ENCODE data around the gene TTC3. TPM values are rescaled to one million over a fixed set of nuclear protein-coding genes. Genes with fewer than 3 reads are reported as not detected.

Gene TTC3
- polyA plus RNA-seq, 2 donors, result 16.9 to 17.4 TPM

DNA sequence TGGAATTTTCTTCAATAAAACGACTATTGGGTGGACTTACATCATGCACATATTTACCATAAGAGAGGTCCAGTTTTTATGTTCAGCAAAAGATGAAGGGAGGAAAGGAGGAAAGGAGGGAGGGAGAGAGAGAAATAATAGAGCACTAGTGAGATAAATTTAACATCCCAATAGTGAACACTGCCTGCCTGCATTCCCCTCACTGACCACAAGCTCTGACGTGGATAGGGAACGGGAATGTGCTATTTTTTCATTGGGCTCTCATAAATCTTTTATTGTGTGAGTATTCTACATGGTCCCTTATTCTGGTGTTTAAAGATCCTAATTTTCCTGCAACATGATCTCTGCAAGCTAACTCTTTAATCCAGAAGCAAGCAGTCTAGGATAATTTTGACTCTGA lies 82.1 kb downstream of the TTC3 start:
- Histone ChIP-seq H3K36me3 (ENCODE audit: control insufficient read depth in 2 of 2, insufficient read depth in 2 of 2, low read length in 1 of 2) (peaks cover 3 to 5% of the 10 kb centered on the region in 2 donors), H3K4me3 (ENCODE audit: low read depth in 1 of 2, low read length in 2 of 2) (no peak overlapping the region), H3K27me3 (ENCODE audit: control insufficient read depth in 1 of 2, insufficient read depth in 2 of 2, low read length in 2 of 2) (no peaks in the 10 kb centered on the region), H3K27ac (ENCODE audit: low read depth in 2 of 2, low read length in 1 of 2) (no peak overlapping the region), H3K4me1 (ENCODE audit: control insufficient read depth in 2 of 2, insufficient read depth in 2 of 2, low read length in 1 of 2) (no peaks in the 10 kb centered on the region), H3K9me3 (ENCODE audit: control insufficient read depth in 2 of 2, insufficient read depth in 1 of 2, low read depth in 1 of 2, low read length in 1 of 2) (no peaks in the 10 kb centered on the region)
- 78 to 83% methylated on average over 3 of the region's 3 CpGs for WGBS, 2 donors

DNA sequence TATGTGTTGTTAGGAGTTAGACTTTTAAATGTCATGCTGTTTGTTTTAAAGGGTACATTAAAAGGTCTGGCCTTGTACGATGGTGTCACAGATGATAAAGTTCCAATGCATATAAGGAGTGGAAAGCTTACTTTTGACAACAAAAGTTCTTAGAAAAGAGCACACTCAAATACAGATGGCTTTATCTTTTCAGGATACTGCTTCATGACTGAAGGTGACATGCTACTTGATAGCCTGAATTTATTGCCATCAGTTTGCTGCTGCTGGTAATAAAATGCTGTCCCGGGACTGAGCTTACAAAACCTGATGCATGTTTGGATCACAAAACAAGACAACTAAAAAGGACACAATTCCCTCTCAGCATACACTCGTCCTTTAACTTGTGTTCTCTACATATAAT lies 84.9 kb downstream of the TTC3 start:
- Histone ChIP-seq H3K4me1 (ENCODE audit: control insufficient read depth in 2 of 2, insufficient read depth in 2 of 2, low read length in 1 of 2) (no peaks in the 10 kb centered on the region), H3K9me3 (ENCODE audit: control insufficient read depth in 2 of 2, insufficient read depth in 1 of 2, low read depth in 1 of 2, low read length in 1 of 2) (no peaks in the 10 kb centered on the region), H3K36me3 (ENCODE audit: control insufficient read depth in 2 of 2, insufficient read depth in 2 of 2, low read length in 1 of 2) (peaks cover 3 to 5% of the 10 kb centered on the region in 2 donors), H3K4me3 (ENCODE audit: low read depth in 1 of 2, low read length in 2 of 2) (no peak overlapping the region), H3K27ac (ENCODE audit: low read depth in 2 of 2, low read length in 1 of 2) (no peak overlapping the region), H3K27me3 (ENCODE audit: control insufficient read depth in 1 of 2, insufficient read depth in 2 of 2, low read length in 2 of 2) (no peaks in the 10 kb centered on the region)
- WGBS, 2 donors, result 78 to 83% methylated on average over 3 of the region's 3 CpGs

DNA sequence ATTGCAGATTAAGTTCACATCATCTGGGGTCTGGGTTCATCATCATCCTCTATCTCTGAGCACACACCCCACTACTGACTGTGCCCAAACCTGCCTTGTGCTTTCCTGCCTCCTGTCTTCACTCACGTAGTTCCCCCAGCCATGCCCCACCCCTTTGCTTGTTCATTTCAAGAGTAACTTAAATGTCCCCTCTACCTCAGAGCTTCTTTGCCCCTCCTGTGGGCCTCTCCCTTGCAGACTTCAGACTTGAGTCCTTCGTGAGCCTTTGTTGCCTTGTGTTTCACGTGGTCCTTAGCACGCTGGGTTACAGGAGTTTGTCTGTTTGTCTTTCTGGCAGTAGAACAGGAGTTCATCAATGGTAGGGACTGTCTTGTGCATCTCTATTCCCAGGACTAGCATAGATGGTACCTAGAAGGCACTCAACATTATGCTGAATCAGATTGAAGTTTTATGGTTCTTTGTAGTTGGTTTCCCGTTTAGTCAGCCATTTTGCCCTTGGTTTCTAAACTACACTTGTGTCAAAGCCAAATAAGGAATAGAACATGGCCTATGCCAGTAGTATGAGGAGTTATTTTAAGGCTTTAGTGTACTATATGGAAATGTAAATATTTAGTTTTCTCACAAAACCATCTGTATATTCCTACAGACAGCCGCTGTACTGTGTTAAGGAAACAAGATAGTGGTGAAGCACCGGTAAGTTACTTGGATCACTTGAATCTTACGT lies 86.2 kb downstream of the TTC3 start:
- H3K27ac ChIP-seq (ENCODE audit: low read depth in 2 of 2, low read length in 1 of 2), result no peak overlapping the region
- no peaks in the 10 kb centered on the region for H3K9me3 ChIP-seq (ENCODE audit: control insufficient read depth in 2 of 2, insufficient read depth in 1 of 2, low read depth in 1 of 2, low read length in 1 of 2)
- H3K27me3 ChIP-seq (ENCODE audit: control insufficient read depth in 1 of 2, insufficient read depth in 2 of 2, low read length in 2 of 2), result no peaks in the 10 kb centered on the region
- no peaks in the 10 kb centered on the region for H3K4me1 ChIP-seq (ENCODE audit: control insufficient read depth in 2 of 2, insufficient read depth in 2 of 2, low read length in 1 of 2)
- H3K4me3 ChIP-seq (ENCODE audit: low read depth in 1 of 2, low read length in 2 of 2), result no peak overlapping the region
- H3K36me3 ChIP-seq (ENCODE audit: control insufficient read depth in 2 of 2, insufficient read depth in 2 of 2, low read length in 1 of 2), result peaks cover 3% of the 10 kb centered on the region in 2 donors
- WGBS, 2 donors, result 70 to 73% methylated on average over 8 of the region's 8 CpGs

DNA sequence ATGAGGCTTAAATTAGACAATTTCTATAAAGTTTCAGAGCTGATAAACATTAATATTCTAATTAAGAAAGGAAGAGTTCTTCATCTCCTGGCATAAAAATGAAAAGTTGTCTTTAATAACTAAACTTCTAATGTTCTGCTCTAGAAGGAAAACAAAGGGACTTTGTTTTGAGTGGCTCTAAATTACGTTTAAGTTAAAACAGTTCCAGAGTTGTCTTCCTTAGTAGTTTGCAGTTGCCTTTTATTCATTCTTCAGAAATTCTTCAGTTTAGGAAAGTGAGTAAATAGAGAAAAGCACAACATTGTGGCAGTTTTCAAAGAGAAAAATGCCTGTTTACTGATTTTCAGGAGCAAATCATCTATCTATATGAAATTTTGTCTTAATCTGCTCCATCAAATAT lies 86.9 kb downstream of the TTC3 start:
- no peaks in the 10 kb centered on the region for H3K9me3 ChIP-seq (ENCODE audit: control insufficient read depth in 2 of 2, insufficient read depth in 1 of 2, low read depth in 1 of 2, low read length in 1 of 2)
- H3K27ac ChIP-seq (ENCODE audit: low read depth in 2 of 2, low read length in 1 of 2), result no peak overlapping the region
- no peaks in the 10 kb centered on the region for H3K4me1 ChIP-seq (ENCODE audit: control insufficient read depth in 2 of 2, insufficient read depth in 2 of 2, low read length in 1 of 2)
- H3K36me3 ChIP-seq (ENCODE audit: control insufficient read depth in 2 of 2, insufficient read depth in 2 of 2, low read length in 1 of 2), result peaks cover 2 to 3% of the 10 kb centered on the region in 2 donors
- no peaks in the 10 kb centered on the region for H3K27me3 ChIP-seq (ENCODE audit: control insufficient read depth in 1 of 2, insufficient read depth in 2 of 2, low read length in 2 of 2)
- no peak overlapping the region for H3K4me3 ChIP-seq (ENCODE audit: low read depth in 1 of 2, low read length in 2 of 2)
- 71% methylated on average over 1 of the region's 1 CpG for WGBS, 2 donors

DNA sequence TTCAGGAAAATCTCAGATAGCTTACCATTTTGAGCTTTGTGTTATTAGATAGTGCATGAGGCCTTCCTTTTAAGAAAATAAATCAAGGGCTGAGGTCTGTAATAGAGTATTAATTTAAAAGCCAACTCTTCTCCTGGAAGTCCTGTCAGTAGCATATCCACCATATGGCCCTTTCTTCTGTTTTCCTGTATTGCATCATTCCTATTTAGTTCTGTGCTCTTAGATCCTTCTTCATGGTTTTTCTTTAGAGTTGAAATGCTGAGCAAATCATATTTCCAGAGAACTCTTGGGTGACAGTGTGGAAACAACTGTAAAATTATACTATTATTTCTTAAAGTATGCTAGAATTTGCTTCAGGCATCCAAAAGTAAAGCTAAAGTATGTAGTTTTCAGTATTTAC lies 91.7 kb downstream of the TTC3 start:
- no peaks in the 10 kb centered on the region for H3K9me3 ChIP-seq (ENCODE audit: control insufficient read depth in 2 of 2, insufficient read depth in 1 of 2, low read depth in 1 of 2, low read length in 1 of 2)
- no peak overlapping the region for H3K27ac ChIP-seq (ENCODE audit: low read depth in 2 of 2, low read length in 1 of 2)
- no peaks in the 10 kb centered on the region for H3K4me1 ChIP-seq (ENCODE audit: control insufficient read depth in 2 of 2, insufficient read depth in 2 of 2, low read length in 1 of 2)
- H3K4me3 ChIP-seq (ENCODE audit: low read depth in 1 of 2, low read length in 2 of 2), result no peak overlapping the region
- H3K27me3 ChIP-seq (ENCODE audit: control insufficient read depth in 1 of 2, insufficient read depth in 2 of 2, low read length in 2 of 2), result no peaks in the 10 kb centered on the region
- H3K36me3 ChIP-seq (ENCODE audit: control insufficient read depth in 2 of 2, insufficient read depth in 2 of 2, low read length in 1 of 2), result peaks cover 0 to 9% of the 10 kb centered on the region in 2 donors

DNA sequence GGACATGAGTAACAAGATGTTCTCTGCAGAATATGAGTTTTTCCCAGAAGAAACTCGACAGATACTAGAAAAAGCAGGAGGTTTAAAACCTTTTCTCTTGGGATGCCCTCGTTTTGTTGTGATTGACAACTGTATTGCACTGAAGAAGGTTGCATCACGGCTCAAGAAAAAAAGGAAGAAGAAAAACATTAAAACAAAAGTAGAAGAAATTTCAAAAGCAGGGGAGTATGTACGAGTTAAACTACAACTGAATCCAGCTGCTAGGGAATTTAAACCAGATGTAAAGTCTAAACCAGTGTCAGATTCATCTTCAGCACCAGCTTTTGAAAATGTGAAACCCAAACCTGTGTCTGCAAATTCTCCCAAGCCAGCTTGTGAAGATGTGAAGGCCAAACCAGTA lies 92.5 kb downstream of the TTC3 start:
- Histone ChIP-seq H3K27me3 (ENCODE audit: control insufficient read depth in 1 of 2, insufficient read depth in 2 of 2, low read length in 2 of 2) (no peaks in the 10 kb centered on the region), H3K9me3 (ENCODE audit: control insufficient read depth in 2 of 2, insufficient read depth in 1 of 2, low read depth in 1 of 2, low read length in 1 of 2) (no peaks in the 10 kb centered on the region)

DNA sequence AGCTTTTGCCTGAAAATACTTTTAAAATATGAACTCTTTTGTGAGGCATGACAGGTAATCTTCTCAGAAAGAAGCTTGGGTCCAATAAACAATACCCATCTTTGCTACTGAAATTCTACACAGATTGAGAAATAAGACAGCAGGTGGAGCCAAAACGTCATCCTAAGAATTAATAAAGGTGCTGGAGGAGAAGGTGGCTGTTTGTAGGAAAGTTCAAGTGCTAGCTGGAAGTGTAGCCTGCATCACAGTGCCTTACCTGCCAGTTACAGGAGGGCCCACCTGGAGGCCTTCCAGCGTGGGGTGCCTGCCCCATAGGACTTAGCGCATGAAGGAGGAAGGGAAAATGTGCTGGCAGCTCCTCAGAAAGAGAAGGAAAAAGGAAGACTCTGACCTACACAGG lies 93.7 kb downstream of the TTC3 start:
- Histone ChIP-seq H3K4me1 (ENCODE audit: control insufficient read depth in 2 of 2, insufficient read depth in 2 of 2, low read length in 1 of 2) (no peaks in the 10 kb centered on the region), H3K36me3 (ENCODE audit: control insufficient read depth in 2 of 2, insufficient read depth in 2 of 2, low read length in 1 of 2) (peaks cover 0 to 9% of the 10 kb centered on the region in 2 donors), H3K4me3 (ENCODE audit: low read depth in 1 of 2, low read length in 2 of 2) (no peak overlapping the region), H3K27me3 (ENCODE audit: control insufficient read depth in 1 of 2, insufficient read depth in 2 of 2, low read length in 2 of 2) (no peaks in the 10 kb centered on the region), H3K27ac (ENCODE audit: low read depth in 2 of 2, low read length in 1 of 2) (no peak overlapping the region), H3K9me3 (ENCODE audit: control insufficient read depth in 2 of 2, insufficient read depth in 1 of 2, low read depth in 1 of 2, low read length in 1 of 2) (no peaks in the 10 kb centered on the region)
- 52 to 61% methylated on average over 3 of the region's 3 CpGs for WGBS, 2 donors

More for the DNA sequence above, 92.5 kb downstream of the TTC3 start:
- Histone ChIP-seq H3K27ac (ENCODE audit: low read depth in 2 of 2, low read length in 1 of 2) (no peak overlapping the region), H3K4me3 (ENCODE audit: low read depth in 1 of 2, low read length in 2 of 2) (no peak overlapping the region), H3K4me1 (ENCODE audit: control insufficient read depth in 2 of 2, insufficient read depth in 2 of 2, low read length in 1 of 2) (no peaks in the 10 kb centered on the region), H3K36me3 (ENCODE audit: control insufficient read depth in 2 of 2, insufficient read depth in 2 of 2, low read length in 1 of 2) (peaks cover 0 to 9% of the 10 kb centered on the region in 2 donors)
- WGBS, 2 donors, result 68 to 83% methylated on average over 4 of the region's 4 CpGs

DNA sequence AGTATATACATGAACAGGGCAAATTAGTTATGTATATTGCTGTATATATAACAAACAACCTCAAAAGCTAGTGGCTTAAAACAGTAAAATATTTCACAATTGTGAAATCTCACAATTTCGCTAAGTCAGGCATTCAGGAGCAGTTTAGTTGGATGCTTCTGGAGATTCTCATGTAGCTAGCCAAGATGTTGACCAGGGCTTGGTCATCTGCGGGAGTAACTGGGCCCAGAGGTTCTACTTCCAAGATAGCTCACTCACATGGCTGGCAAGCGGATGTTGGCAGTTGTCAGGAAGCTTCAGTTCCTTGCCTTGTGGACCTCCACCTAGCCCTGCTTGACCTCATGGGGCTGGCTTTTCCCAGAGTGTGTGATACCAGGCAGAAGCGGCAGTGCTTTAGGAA lies 95.6 kb downstream of the TTC3 start:
- no peak overlapping the region for H3K4me3 ChIP-seq (ENCODE audit: low read depth in 1 of 2, low read length in 2 of 2)
- 98 to 99% methylated on average over 4 of the region's 4 CpGs for WGBS, 2 donors
- H3K36me3 ChIP-seq (ENCODE audit: control insufficient read depth in 2 of 2, insufficient read depth in 2 of 2, low read length in 1 of 2), result peaks cover 0 to 9% of the 10 kb centered on the region in 2 donors
- no peaks in the 10 kb centered on the region for H3K9me3 ChIP-seq (ENCODE audit: control insufficient read depth in 2 of 2, insufficient read depth in 1 of 2, low read depth in 1 of 2, low read length in 1 of 2)
- no peak overlapping the region for H3K27ac ChIP-seq (ENCODE audit: low read depth in 2 of 2, low read length in 1 of 2)
- H3K4me1 ChIP-seq (ENCODE audit: control insufficient read depth in 2 of 2, insufficient read depth in 2 of 2, low read length in 1 of 2), result no peaks in the 10 kb centered on the region
- no peaks in the 10 kb centered on the region for H3K27me3 ChIP-seq (ENCODE audit: control insufficient read depth in 1 of 2, insufficient read depth in 2 of 2, low read length in 2 of 2)

DNA sequence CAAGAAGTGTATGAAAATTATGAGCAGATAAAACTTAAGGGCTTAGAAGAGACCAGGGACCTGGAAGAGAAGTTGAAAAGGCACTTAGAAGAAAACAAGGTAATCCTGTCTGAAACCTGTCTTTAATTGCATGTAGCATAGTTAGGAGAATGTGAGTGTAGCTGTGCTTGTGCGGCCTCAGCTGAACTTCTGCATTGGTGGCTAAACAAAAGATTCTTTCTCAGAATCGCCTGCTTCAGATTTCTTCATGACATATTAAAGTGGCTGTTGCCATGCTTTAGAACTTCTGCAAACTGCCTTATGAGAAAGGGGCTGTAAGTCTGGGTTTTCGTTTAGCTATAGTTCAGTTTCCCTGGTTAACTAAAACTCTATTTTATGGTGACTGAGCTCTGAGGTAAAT lies 99.6 kb downstream of the TTC3 start:
- Histone ChIP-seq H3K27me3 (ENCODE audit: control insufficient read depth in 1 of 2, insufficient read depth in 2 of 2, low read length in 2 of 2) (no peaks in the 10 kb centered on the region), H3K9me3 (ENCODE audit: control insufficient read depth in 2 of 2, insufficient read depth in 1 of 2, low read depth in 1 of 2, low read length in 1 of 2) (no peaks in the 10 kb centered on the region), H3K4me1 (ENCODE audit: control insufficient read depth in 2 of 2, insufficient read depth in 2 of 2, low read length in 1 of 2) (peaks cover 0 to 3% of the 10 kb centered on the region in 2 donors), H3K4me3 (ENCODE audit: low read depth in 1 of 2, low read length in 2 of 2) (no peak overlapping the region), H3K36me3 (ENCODE audit: control insufficient read depth in 2 of 2, insufficient read depth in 2 of 2, low read length in 1 of 2) (peaks cover 3 to 11% of the 10 kb centered on the region in 2 donors), H3K27ac (ENCODE audit: low read depth in 2 of 2, low read length in 1 of 2) (no peak overlapping the region)
- 80 to 85% methylated on average over 3 of the region's 3 CpGs for WGBS, 2 donors

DNA sequence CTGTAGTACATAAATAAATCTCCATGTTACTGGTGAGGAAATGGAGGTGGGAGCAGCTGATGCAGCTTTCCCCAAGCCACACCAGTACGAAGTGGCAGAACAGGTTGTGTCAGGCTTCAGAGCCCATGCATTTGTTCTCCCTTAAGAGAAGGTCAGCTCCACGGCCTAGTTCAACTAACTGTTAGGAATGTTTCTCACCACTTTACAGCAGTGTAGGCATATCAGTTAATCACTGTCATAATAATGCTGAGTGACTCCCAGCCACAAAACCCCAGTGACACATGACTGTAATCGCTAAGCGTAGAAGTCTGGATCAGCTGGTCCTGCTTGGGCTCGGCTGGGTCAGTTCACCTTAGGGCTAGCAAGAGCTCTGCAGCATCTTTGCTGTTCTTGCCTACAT lies 103.7 kb downstream of the TTC3 start:
- WGBS, 2 donors, result 65 to 66% methylated on average over 5 of the region's 5 CpGs
- Histone ChIP-seq H3K27ac (ENCODE audit: low read depth in 2 of 2, low read length in 1 of 2) (peak overlapping the region in 1 of 2 donors; percentile 62), H3K9me3 (ENCODE audit: control insufficient read depth in 2 of 2, insufficient read depth in 1 of 2, low read depth in 1 of 2, low read length in 1 of 2) (no peaks in the 10 kb centered on the region), H3K4me3 (ENCODE audit: low read depth in 1 of 2, low read length in 2 of 2) (no peak overlapping the region), H3K27me3 (ENCODE audit: control insufficient read depth in 1 of 2, insufficient read depth in 2 of 2, low read length in 2 of 2) (no peaks in the 10 kb centered on the region), H3K36me3 (ENCODE audit: control insufficient read depth in 2 of 2, insufficient read depth in 2 of 2, low read length in 1 of 2) (peaks cover 0 to 15% of the 10 kb centered on the region in 2 donors), H3K4me1 (ENCODE audit: control insufficient read depth in 2 of 2, insufficient read depth in 2 of 2, low read length in 1 of 2) (peaks cover 0 to 3% of the 10 kb centered on the region in 2 donors)
